ENCODE data around the gene BEND4.

DNA sequence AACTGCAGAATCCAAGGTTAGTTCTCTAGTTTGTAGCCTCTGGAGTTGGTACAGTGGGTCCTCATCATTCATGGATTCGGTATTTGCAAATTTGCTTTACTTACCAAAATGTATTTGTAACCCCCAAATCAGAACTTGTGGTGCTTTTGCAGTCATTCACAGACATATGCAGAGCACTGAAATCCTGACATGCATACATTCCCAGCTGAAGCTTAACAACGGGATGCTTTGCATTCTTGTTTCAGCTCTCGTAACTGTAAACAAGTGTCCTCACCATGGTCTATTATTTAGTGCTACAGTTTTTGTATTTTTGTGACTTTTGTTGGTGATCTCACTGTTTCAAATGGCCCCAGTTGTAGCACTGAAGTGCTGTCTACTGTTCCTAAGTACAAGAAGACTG is 16.1 kb downstream of the BEND4 start:
- TF ChIP-seq, protein P1, sequence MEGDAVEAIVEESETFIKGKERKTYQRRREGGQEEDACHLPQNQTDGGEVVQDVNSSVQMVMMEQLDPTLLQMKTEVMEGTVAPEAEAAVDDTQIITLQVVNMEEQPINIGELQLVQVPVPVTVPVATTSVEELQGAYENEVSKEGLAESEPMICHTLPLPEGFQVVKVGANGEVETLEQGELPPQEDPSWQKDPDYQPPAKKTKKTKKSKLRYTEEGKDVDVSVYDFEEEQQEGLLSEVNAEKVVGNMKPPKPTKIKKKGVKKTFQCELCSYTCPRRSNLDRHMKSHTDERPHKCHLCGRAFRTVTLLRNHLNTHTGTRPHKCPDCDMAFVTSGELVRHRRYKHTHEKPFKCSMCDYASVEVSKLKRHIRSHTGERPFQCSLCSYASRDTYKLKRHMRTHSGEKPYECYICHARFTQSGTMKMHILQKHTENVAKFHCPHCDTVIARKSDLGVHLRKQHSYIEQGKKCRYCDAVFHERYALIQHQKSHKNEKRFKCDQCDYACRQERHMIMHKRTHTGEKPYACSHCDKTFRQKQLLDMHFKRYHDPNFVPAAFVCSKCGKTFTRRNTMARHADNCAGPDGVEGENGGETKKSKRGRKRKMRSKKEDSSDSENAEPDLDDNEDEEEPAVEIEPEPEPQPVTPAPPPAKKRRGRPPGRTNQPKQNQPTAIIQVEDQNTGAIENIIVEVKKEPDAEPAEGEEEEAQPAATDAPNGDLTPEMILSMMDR (IDR thresholded peaks at IDR 0.05; ENCODE audit: insufficient read depth, low read length) = no peak
- TF ChIP-seq SPI1 (IDR thresholded peaks at IDR 0.05; ENCODE audit: borderline replicate concordance, low read depth) = no peak
- TF ChIP-seq, protein P2, sequence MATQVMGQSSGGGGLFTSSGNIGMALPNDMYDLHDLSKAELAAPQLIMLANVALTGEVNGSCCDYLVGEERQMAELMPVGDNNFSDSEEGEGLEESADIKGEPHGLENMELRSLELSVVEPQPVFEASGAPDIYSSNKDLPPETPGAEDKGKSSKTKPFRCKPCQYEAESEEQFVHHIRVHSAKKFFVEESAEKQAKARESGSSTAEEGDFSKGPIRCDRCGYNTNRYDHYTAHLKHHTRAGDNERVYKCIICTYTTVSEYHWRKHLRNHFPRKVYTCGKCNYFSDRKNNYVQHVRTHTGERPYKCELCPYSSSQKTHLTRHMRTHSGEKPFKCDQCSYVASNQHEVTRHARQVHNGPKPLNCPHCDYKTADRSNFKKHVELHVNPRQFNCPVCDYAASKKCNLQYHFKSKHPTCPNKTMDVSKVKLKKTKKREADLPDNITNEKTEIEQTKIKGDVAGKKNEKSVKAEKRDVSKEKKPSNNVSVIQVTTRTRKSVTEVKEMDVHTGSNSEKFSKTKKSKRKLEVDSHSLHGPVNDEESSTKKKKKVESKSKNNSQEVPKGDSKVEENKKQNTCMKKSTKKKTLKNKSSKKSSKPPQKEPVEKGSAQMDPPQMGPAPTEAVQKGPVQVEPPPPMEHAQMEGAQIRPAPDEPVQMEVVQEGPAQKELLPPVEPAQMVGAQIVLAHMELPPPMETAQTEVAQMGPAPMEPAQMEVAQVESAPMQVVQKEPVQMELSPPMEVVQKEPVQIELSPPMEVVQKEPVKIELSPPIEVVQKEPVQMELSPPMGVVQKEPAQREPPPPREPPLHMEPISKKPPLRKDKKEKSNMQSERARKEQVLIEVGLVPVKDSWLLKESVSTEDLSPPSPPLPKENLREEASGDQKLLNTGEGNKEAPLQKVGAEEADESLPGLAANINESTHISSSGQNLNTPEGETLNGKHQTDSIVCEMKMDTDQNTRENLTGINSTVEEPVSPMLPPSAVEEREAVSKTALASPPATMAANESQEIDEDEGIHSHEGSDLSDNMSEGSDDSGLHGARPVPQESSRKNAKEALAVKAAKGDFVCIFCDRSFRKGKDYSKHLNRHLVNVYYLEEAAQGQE (IDR thresholded peaks at IDR 0.05; ENCODE audit: insufficient replicate concordance, low read depth) = no peak
